OCI-LY3 (cell line): ENCODE results near the gene RPL18.

ENCODE experiments used
- EZH2phosphoT487 ChIP-seq: fragments of 200-600 bp; shearing (Covaris generic); IDR thresholded peaks from 2 replicates; pipeline ENCODE4 v1.6.1; 2018; ENCODE audit warnings: antibody characterized with exemption, mixed run types, low read depth
- TF ChIP-seq, protein P1 (sequence below): fragments of 200-600, 300-600 bp; sonication (generic); IDR thresholded peaks from 2 replicates; pipeline ENCODE4 v1.5.1; 2014; ENCODE audit warnings: antibody characterized with exemption, low read length, low read depth

DNA sequence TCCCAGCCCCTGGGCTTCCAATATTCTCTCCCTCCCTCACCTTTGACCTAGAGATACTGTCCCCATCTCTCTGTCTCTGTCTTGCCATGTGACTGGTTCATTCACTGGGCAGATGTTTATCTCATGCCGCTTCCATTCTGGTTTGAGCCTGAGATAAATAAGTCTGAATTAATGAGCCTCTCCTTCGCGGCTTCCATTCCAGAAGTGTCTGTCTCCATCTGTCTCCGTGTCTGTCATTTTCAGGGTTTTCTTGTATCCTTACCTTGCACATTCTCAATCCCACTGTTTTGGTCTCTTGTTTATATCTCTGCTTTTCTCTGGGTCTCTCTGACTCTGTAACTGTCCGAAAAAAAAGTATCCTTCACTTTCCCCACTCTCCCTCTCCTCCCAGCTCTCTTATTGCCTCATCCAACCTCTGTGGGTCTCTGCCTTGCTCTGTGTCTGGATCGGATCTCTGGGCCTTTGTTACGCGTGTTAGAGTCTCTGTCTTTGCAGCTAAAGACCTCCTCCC lies 4.6 kb upstream of the RPL18 start:
- TF ChIP-seq, protein P1, sequence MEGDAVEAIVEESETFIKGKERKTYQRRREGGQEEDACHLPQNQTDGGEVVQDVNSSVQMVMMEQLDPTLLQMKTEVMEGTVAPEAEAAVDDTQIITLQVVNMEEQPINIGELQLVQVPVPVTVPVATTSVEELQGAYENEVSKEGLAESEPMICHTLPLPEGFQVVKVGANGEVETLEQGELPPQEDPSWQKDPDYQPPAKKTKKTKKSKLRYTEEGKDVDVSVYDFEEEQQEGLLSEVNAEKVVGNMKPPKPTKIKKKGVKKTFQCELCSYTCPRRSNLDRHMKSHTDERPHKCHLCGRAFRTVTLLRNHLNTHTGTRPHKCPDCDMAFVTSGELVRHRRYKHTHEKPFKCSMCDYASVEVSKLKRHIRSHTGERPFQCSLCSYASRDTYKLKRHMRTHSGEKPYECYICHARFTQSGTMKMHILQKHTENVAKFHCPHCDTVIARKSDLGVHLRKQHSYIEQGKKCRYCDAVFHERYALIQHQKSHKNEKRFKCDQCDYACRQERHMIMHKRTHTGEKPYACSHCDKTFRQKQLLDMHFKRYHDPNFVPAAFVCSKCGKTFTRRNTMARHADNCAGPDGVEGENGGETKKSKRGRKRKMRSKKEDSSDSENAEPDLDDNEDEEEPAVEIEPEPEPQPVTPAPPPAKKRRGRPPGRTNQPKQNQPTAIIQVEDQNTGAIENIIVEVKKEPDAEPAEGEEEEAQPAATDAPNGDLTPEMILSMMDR, result no peak
- TF ChIP-seq EZH2phosphoT487, result no peak
